Measurements from ENCODE around the gene ARPIN.
"Not testable (repeated sequence)": the region's sequence is repeated elsewhere in the genome, so short reads cannot be mapped to it uniquely, and the experiment has no call there.

ARPIN gene

GRCh38 chr15:89898146-89898545 is 14.6 kb downstream of the ARPIN start:
- TF ChIP-seq CTCF (IDR thresholded peaks at IDR 0.05; ENCODE audit: borderline replicate concordance, control extremely low read depth, extremely low read depth, insufficient read depth, missing control alignments): no peak

GRCh38 chr15:89893696-89894447 is 18.9 kb downstream of the ARPIN start, which contains the start of gene AP3S2:
AP3S2 (minus strand) TSS chr15:89893994; CDS start chr15:89893949, 45 bp downstream.
- in situ Hi-C loops (cut with MboI; ENCODE audit: low sequenced_read_pairs, unreplicated experiment): no loop called here
- DNase-seq (ENCODE audit: low spot score): peak; percentile 91
- no peak for TF ChIP-seq CTCF (IDR thresholded peaks at IDR 0.05; ENCODE audit: borderline replicate concordance, control extremely low read depth, extremely low read depth, insufficient read depth, missing control alignments)

More at GRCh38 chr15:89898146-89898545, 14.6 kb downstream of the ARPIN start:
- DNase-seq (ENCODE audit: low spot score): no peak
- in situ Hi-C loops (cut with MboI; ENCODE audit: low sequenced_read_pairs, unreplicated experiment): loop anchor here (5.0 kb wide), 1 partner anchor 174 kb away; no protein-coding TSS in a partner anchor

- no peak for DNase-seq (ENCODE audit: low spot score)
- in situ Hi-C loops (cut with MboI; ENCODE audit: low sequenced_read_pairs, unreplicated experiment): no loop called here
- no peak for TF ChIP-seq CTCF (IDR thresholded peaks at IDR 0.05; ENCODE audit: borderline replicate concordance, control extremely low read depth, extremely low read depth, insufficient read depth, missing control alignments)
Measured at GRCh38 chr15:89893027-89893426, 19.7 kb downstream of the ARPIN start.

- in situ Hi-C loops (cut with MboI; ENCODE audit: low sequenced_read_pairs, unreplicated experiment): no loop called here
- DNase-seq (ENCODE audit: low spot score): no peak
- TF ChIP-seq CTCF (IDR thresholded peaks at IDR 0.05; ENCODE audit: borderline replicate concordance, control extremely low read depth, extremely low read depth, insufficient read depth, missing control alignments): no peak
Measured at GRCh38 chr15:89888214-89888804, 24.4 kb downstream of the ARPIN start.

GRCh38 chr15:89885611-89886010 is 27.1 kb downstream of the ARPIN start:
- no peak for DNase-seq (ENCODE audit: low spot score)

GRCh38 chr15:89885179-89885578 is 27.6 kb downstream of the ARPIN start:
- DNase-seq (ENCODE audit: low spot score); in situ Hi-C loops (cut with MboI; ENCODE audit: low sequenced_read_pairs, unreplicated experiment): not testable (repeated sequence)

More at GRCh38 chr15:89885611-89886010, 27.1 kb downstream of the ARPIN start:
- in situ Hi-C loops (cut with MboI; ENCODE audit: low sequenced_read_pairs, unreplicated experiment): no loop called here
- TF ChIP-seq CTCF (IDR thresholded peaks at IDR 0.05; ENCODE audit: borderline replicate concordance, control extremely low read depth, extremely low read depth, insufficient read depth, missing control alignments): no peak

- DNase-seq (ENCODE audit: low spot score): no peak
- TF ChIP-seq CTCF (IDR thresholded peaks at IDR 0.05; ENCODE audit: borderline replicate concordance, control extremely low read depth, extremely low read depth, insufficient read depth, missing control alignments): no peak
- in situ Hi-C loops (cut with MboI; ENCODE audit: low sequenced_read_pairs, unreplicated experiment): no loop called here
Measured at GRCh38 chr15:89883518-89883917, 29.2 kb downstream of the ARPIN start.

Measured in GM13976 (cell line).